Astrocyte (in vitro differentiated cells and primary cell): ENCODE data around the gene IGF2BP2. TPM values are rescaled to one million over a fixed set of nuclear protein-coding genes. Genes with fewer than 3 reads are reported as not detected.

Source experiments
- DNase-seq: peaks from one replicate; pipeline ENCODE4 v3.0.0-alpha.2; 2010; ENCODE audit warnings: low read depth
- FAIRE-seq: peaks from 2 replicates; lab custom pipeline; 2011; peaks lifted over from hg19 to GRCh38; lab: Jason Lieb, UNC
- H2AFZ ChIP-seq: 2 replicates; pipeline ENCODE4 v1.6.0; 2012; ENCODE audit warnings: low read depth, low read length, inconsistent platforms
- H3K27ac ChIP-seq: 2 replicates; pipeline ENCODE4 v1.5.1; 2011; ENCODE audit warnings: low read depth, low read length, inconsistent platforms
- H3K27me3 ChIP-seq: 2 replicates; pipeline ENCODE4 v1.6.0; 2011; ENCODE audit warnings: low read length, inconsistent platforms; ENCODE audit not compliant: insufficient read depth
- H3K36me3 ChIP-seq: 2 replicates; pipeline ENCODE4 v1.5.1; 2011; ENCODE audit warnings: low read length, inconsistent platforms; ENCODE audit not compliant: insufficient read depth
- H3K4me1 ChIP-seq: 2 replicates; pipeline ENCODE4 v1.5.1; 2011; ENCODE audit warnings: low read length, inconsistent platforms; ENCODE audit not compliant: insufficient read depth
- H3K4me2 ChIP-seq: 2 replicates; pipeline ENCODE4 v1.6.0; 2012; ENCODE audit warnings: low read length, inconsistent platforms
- H3K4me3 ChIP-seq: 2 replicates; pipeline ENCODE4 v1.5.1; 2011; ENCODE audit warnings: low read depth, mild to moderate bottlenecking, low read length, inconsistent platforms; ENCODE audit not compliant: insufficient read depth
- H3K79me2 ChIP-seq: 2 replicates; pipeline ENCODE4 v1.6.0; 2012; ENCODE audit warnings: mild to moderate bottlenecking, low read length, inconsistent platforms; ENCODE audit not compliant: insufficient read depth
- H3K9ac ChIP-seq: 2 replicates; pipeline ENCODE4 v1.6.0; 2012; ENCODE audit warnings: mild to moderate bottlenecking, low read length, inconsistent platforms
- H3K9me3 ChIP-seq: 2 replicates; pipeline ENCODE4 v1.5.1; 2012; ENCODE audit warnings: low read depth, mild to moderate bottlenecking, low read length, inconsistent platforms; ENCODE audit not compliant: insufficient read depth
- H4K20me1 ChIP-seq: 2 replicates; pipeline ENCODE4 v1.6.0; 2012; ENCODE audit warnings: low read length, inconsistent platforms; ENCODE audit not compliant: insufficient read depth
- H3K27ac Mint-ChIP-seq: one replicate; pipeline ENCODE4 v1.8.0; 2021; ENCODE audit warnings: mild to moderate bottlenecking, mixed read lengths; ENCODE audit not compliant: unreplicated experiment
- H3K27me3 Mint-ChIP-seq: one replicate; pipeline ENCODE4 v1.8.0; 2021; ENCODE audit warnings: low read depth, mixed read lengths; ENCODE audit not compliant: unreplicated experiment
- H3K36me3 Mint-ChIP-seq: one replicate; pipeline ENCODE4 v1.8.0; 2021; ENCODE audit warnings: low read depth, mixed read lengths; ENCODE audit not compliant: unreplicated experiment
- H3K4me1 Mint-ChIP-seq: one replicate; pipeline ENCODE4 v1.8.0; 2021; ENCODE audit warnings: low read depth, mixed read lengths; ENCODE audit not compliant: unreplicated experiment
- H3K4me3 Mint-ChIP-seq: one replicate; pipeline ENCODE4 v1.8.0; 2021; ENCODE audit warnings: mild to moderate bottlenecking, moderate library complexity, mixed read lengths; ENCODE audit not compliant: unreplicated experiment
- H3K9me3 Mint-ChIP-seq: one replicate; pipeline ENCODE4 v1.8.0; 2021; ENCODE audit warnings: mild to moderate bottlenecking, mixed read lengths; ENCODE audit not compliant: unreplicated experiment
- EZH2 ChIP-seq: IDR thresholded peaks from 2 replicates; pipeline ENCODE4 v1.6.1; 2012; ENCODE audit warnings: mild to moderate bottlenecking, low read length, inconsistent platforms; ENCODE audit not compliant: insufficient read depth
- total RNA-seq: library from RNA; stranded (reverse); gene quantifications from 2 replicates; pipeline ENCODE4 v1.2.1, GENCODE V29; 2021
- TF ChIP-seq, protein P1 (sequence below): IDR thresholded peaks from 2 replicates; pipeline ENCODE4 v1.5.1; 2011; ENCODE audit warnings: low read depth, mild to moderate bottlenecking, inconsistent platforms, low read length, moderate library complexity; ENCODE audit not compliant: insufficient read depth

IGF2BP2 gene
- total RNA-seq, 1 donor from 2014 or later, result 162 TPM

DNA sequence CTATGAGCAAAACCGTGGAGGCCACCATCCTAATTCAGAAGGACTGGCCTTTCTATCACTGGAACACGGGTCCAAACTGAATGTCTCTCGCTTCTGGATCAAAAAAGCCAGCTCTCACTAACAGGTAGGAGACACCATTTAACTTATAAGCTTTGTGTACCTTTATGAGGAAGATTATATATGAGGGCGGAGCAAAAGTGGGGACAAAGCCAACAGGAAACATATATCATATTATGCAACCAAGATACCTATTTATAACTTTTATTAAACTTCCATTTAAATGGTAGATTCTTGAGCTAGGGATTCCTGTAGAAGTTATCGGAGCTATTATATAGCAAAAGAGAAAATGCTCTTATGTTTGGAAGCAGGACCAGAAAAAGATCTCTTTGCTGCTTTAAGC lies 78.4 kb downstream of the IGF2BP2 start:
- peak overlapping the region; percentile 76 for H3K4me2 ChIP-seq
- no peak for DNase-seq
- H3K9ac ChIP-seq, result peak overlapping the region; percentile 62
- no peak overlapping the region for H3K4me3 Mint-ChIP-seq
- H3K9me3 ChIP-seq, result no peaks in the 10 kb centered on the region
- H3K36me3 ChIP-seq, result no peaks in the 10 kb centered on the region
- no peak overlapping the region for H2AFZ ChIP-seq
- H3K4me3 ChIP-seq, result no peak overlapping the region
- TF ChIP-seq EZH2, result no peak
- TF ChIP-seq, protein P1, sequence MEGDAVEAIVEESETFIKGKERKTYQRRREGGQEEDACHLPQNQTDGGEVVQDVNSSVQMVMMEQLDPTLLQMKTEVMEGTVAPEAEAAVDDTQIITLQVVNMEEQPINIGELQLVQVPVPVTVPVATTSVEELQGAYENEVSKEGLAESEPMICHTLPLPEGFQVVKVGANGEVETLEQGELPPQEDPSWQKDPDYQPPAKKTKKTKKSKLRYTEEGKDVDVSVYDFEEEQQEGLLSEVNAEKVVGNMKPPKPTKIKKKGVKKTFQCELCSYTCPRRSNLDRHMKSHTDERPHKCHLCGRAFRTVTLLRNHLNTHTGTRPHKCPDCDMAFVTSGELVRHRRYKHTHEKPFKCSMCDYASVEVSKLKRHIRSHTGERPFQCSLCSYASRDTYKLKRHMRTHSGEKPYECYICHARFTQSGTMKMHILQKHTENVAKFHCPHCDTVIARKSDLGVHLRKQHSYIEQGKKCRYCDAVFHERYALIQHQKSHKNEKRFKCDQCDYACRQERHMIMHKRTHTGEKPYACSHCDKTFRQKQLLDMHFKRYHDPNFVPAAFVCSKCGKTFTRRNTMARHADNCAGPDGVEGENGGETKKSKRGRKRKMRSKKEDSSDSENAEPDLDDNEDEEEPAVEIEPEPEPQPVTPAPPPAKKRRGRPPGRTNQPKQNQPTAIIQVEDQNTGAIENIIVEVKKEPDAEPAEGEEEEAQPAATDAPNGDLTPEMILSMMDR, result no peak
- peaks cover 86% of the 10 kb centered on the region for H3K79me2 ChIP-seq
- H3K27ac ChIP-seq, result peak overlapping the region; percentile 92
- peak overlapping the region; percentile 96 for H3K27ac Mint-ChIP-seq
- no peaks in the 10 kb centered on the region for H3K9me3 Mint-ChIP-seq
- no peaks in the 10 kb centered on the region for H3K27me3 ChIP-seq
- H3K36me3 Mint-ChIP-seq, result peaks cover 13% of the 10 kb centered on the region
- no peaks in the 10 kb centered on the region for H3K27me3 Mint-ChIP-seq
- peaks cover 51% of the 10 kb centered on the region for H3K4me1 Mint-ChIP-seq
- H3K4me1 ChIP-seq, result peaks cover 21% of the 10 kb centered on the region
- FAIRE-seq, result no peak
- peaks cover 66% of the 10 kb centered on the region for H4K20me1 ChIP-seq

DNA sequence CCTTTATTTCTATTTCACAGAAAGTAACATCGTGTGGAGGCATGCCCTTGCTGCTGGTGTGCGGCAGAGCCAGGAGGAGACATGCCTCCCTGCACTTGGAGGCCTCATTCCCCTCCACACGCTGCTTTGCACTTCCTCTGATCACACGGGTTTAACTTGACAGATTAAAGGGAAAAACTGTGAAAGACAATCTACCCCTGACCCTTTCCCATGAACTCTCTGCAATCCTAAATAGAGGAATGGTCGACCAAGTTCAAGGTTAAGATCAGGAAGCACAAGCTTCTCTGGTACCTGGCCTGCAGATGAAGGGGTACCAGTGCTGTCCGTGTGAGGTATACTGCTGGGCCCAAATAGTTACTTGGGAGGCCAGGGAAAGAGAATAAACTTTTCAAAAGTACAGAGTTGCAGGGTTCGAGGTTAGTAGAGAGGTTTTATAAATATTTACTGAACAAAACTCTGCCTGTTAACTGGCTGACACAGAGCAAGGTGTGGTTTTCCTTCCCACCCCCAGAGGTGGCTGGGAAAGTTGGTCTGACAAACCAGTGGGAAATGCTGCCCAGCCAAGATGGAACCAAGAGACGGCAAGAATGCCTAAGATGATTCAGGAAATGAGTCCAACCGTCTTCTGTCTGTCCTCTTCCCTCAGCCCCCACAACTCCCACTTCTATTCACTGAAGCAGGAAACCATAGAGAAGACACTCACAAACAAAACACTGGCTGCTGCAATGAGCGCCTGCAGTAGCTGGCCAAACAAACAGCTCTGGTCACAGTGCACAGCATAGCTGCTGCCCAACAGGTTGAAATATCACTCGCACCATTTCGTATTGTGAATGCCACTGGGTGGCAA lies 79.6 kb downstream of the IGF2BP2 start:
- Histone ChIP-seq H2AFZ (no peak overlapping the region), H3K27ac (peak overlapping the region; percentile 92), H3K27me3 (no peaks in the 10 kb centered on the region), H3K4me2 (peak overlapping the region; percentile 76), H3K79me2 (peaks cover 85% of the 10 kb centered on the region), H3K9me3 (no peaks in the 10 kb centered on the region), H4K20me1 (peaks cover 64% of the 10 kb centered on the region), H3K4me3 (peak overlapping the region; percentile 24), H3K36me3 (no peaks in the 10 kb centered on the region), H3K9ac (peak overlapping the region; percentile 72), H3K4me1 (peaks cover 21% of the 10 kb centered on the region)
- Mint-ChIP-seq H3K27ac (peak overlapping the region; percentile 96), H3K27me3 (no peaks in the 10 kb centered on the region), H3K9me3 (no peaks in the 10 kb centered on the region), H3K4me3 (peak overlapping the region; percentile 75), H3K36me3 (peaks cover 6% of the 10 kb centered on the region), H3K4me1 (peaks cover 59% of the 10 kb centered on the region)
- FAIRE-seq (peak; percentile 56), DNase-seq (peak; percentile 90)
- TF ChIP-seq, protein P1, result no peak
- TF ChIP-seq EZH2, result no peak

DNA sequence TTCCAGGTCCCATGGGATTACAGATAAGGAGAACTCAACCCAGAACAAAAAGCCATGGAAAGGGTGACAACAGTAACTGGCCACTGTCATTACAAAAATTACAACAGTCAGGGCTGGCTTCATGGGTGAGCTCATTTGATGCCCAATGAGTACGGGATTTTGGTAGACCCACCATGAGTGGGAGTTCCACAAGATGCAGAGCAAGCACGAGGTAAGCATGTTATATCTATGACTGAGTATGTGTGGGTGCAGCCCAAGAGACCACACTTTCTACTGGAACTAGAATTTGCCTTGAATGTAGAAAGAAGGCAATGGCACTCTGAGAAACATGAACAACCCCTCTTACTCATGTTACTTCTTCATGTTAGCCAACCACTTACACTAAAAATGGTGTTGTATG lies 83.3 kb downstream of the IGF2BP2 start:
- peaks cover 68% of the 10 kb centered on the region for H3K4me1 Mint-ChIP-seq
- Histone ChIP-seq H3K9ac (no peak overlapping the region), H3K36me3 (no peaks in the 10 kb centered on the region), H3K4me1 (peaks cover 32% of the 10 kb centered on the region), H3K4me3 (no peak overlapping the region), H2AFZ (no peak overlapping the region), H3K27ac (no peak overlapping the region), H3K27me3 (no peaks in the 10 kb centered on the region), H4K20me1 (peaks cover 76% of the 10 kb centered on the region), H3K79me2 (peaks cover 89% of the 10 kb centered on the region), H3K9me3 (no peaks in the 10 kb centered on the region), H3K4me2 (no peak overlapping the region)
- H3K36me3 Mint-ChIP-seq, result no peaks in the 10 kb centered on the region
- H3K4me3 Mint-ChIP-seq, result no peak overlapping the region
- TF ChIP-seq EZH2, result no peak
- TF ChIP-seq, protein P1, result no peak
- H3K27me3 Mint-ChIP-seq, result no peaks in the 10 kb centered on the region
- FAIRE-seq, result no peak
- H3K27ac Mint-ChIP-seq, result peak overlapping the region; percentile 69
- H3K9me3 Mint-ChIP-seq, result no peaks in the 10 kb centered on the region
- DNase-seq, result no peak
